HepG2 (cell line): ENCODE results near the gene EMILIN3. TPM values are rescaled to one million over a fixed set of nuclear protein-coding genes. Genes with fewer than 3 reads are reported as not detected.

Experiments used
- CBX5 ChIP-seq: sonication (generic); formaldehyde crosslinking; IDR thresholded peaks from 2 replicates; pipeline ENCODE4 v1.4.0; 2020; ENCODE audit warnings: missing genetic modification reagents, borderline replicate concordance
- GATA4 ChIP-seq: sonication (generic); IDR thresholded peaks from 2 replicates; pipeline ENCODE4 v1.6.1; 2016; ENCODE audit warnings: antibody characterized with exemption, low read depth, borderline replicate concordance
- MEF2D ChIP-seq: sonication (generic); formaldehyde crosslinking; IDR thresholded peaks from 2 replicates; pipeline ENCODE4 v1.5.1; 2020; ENCODE audit warnings: mild to moderate bottlenecking, missing genetic modification reagents
- POGZ ChIP-seq: sonication (generic); formaldehyde crosslinking; IDR thresholded peaks from 2 replicates; pipeline ENCODE4 v1.4.0; 2020; ENCODE audit warnings: mild to moderate bottlenecking, missing genetic modification reagents
- TBX2 ChIP-seq: sonication (generic); formaldehyde crosslinking; IDR thresholded peaks from 2 replicates; pipeline ENCODE4 v1.5.0; 2020; ENCODE audit warnings: missing genetic modification reagents, mild to moderate bottlenecking, borderline replicate concordance
- ZNF335 ChIP-seq: sonication (generic); formaldehyde crosslinking; IDR thresholded peaks from 2 replicates; pipeline ENCODE4 v1.4.0; 2020; ENCODE audit warnings: missing genetic modification reagents
- ZNF33B ChIP-seq: sonication (generic); formaldehyde crosslinking; IDR thresholded peaks from 2 replicates; pipeline ENCODE4 v1.5.1; 2020; ENCODE audit warnings: mild to moderate bottlenecking, missing genetic modification reagents
- ZNF44 ChIP-seq: sonication (generic); formaldehyde crosslinking; IDR thresholded peaks from 2 replicates; pipeline ENCODE4 v1.5.1; 2020; ENCODE audit warnings: mild to moderate bottlenecking, missing genetic modification reagents
- ZNF7 ChIP-seq: IDR thresholded peaks from 2 replicates; pipeline ENCODE4 v1.6.1; 2016; ENCODE audit warnings: missing biosample characterization, missing genetic modification reagents
- ZSCAN12 ChIP-seq: sonication (generic); formaldehyde crosslinking; IDR thresholded peaks from 2 replicates; pipeline ENCODE4 v1.9.0; 2021; ENCODE audit warnings: mild to moderate bottlenecking, missing genetic modification reagents
- polyA plus RNA-seq, 8 experiments: library from polyadenylated mRNA; depleted of rRNA in 3 of 8; stranded (reverse) in 7 of 8; unstranded in 1 of 8; fragments of >200 nt; fragmentation: Illumina TruSeq in 4 of 8; extraction: Trizol in 4 of 8; gene quantifications; 2 replicates each; pipeline versions ENCODE4 v1.2.1 to v1.2.3, GENCODE V29; 2011 to 2016; ENCODE audit warnings: low read depth in 4 of 8, missing spikeins in 1 of 8, mixed read lengths in 1 of 8; ENCODE audit not compliant: insufficient read depth in 1 of 8
- total RNA-seq, 5 experiments: library from RNA; depleted of rRNA; stranded (reverse); fragments of >200 nt; fragmentation: Illumina TruSeq; extraction: Trizol; gene quantifications; 2 replicates each; pipeline ENCODE4 v1.2.3, GENCODE V29; 2016; ENCODE audit warnings: low read depth in 1 of 5
- TF ChIP-seq, protein P1 (sequence below): sonication (generic); formaldehyde crosslinking; IDR thresholded peaks from 2 replicates; pipeline ENCODE4; 2020; ENCODE audit warnings: missing genetic modification reagents, mild to moderate bottlenecking, borderline replicate concordance
- TF ChIP-seq, protein P2 (sequence below): sonication (generic); formaldehyde crosslinking; conservative IDR thresholded peaks from 2 replicates; pipeline ENCODE4 v1.5.0; 2020; ENCODE audit warnings: missing genetic modification reagents
- TF ChIP-seq, protein P3 (sequence below): sonication (generic); formaldehyde crosslinking; IDR thresholded peaks from 2 replicates; pipeline ENCODE4 v1.4.0; 2020; ENCODE audit warnings: missing genetic modification reagents
- TF ChIP-seq, protein P4 (sequence below): IDR thresholded peaks from 2 replicates; pipeline ENCODE4 v1.4.0; 2020; ENCODE audit warnings: mild to moderate bottlenecking, missing genetic modification reagents
- TF ChIP-seq, protein P5 (sequence below): sonication (generic); formaldehyde crosslinking; IDR thresholded peaks from 2 replicates; pipeline ENCODE4 v1.8.1; 2023; ENCODE audit warnings: missing genetic modification reagents, mild to moderate bottlenecking, borderline replicate concordance

EMILIN3 gene
- total and polyA plus RNA-seq, 2 of the 13 experiments (the other 11 are each of a cell fraction or from before 2014, with no cell fraction given) = 0.25 to 0.29 TPM

DNA sequence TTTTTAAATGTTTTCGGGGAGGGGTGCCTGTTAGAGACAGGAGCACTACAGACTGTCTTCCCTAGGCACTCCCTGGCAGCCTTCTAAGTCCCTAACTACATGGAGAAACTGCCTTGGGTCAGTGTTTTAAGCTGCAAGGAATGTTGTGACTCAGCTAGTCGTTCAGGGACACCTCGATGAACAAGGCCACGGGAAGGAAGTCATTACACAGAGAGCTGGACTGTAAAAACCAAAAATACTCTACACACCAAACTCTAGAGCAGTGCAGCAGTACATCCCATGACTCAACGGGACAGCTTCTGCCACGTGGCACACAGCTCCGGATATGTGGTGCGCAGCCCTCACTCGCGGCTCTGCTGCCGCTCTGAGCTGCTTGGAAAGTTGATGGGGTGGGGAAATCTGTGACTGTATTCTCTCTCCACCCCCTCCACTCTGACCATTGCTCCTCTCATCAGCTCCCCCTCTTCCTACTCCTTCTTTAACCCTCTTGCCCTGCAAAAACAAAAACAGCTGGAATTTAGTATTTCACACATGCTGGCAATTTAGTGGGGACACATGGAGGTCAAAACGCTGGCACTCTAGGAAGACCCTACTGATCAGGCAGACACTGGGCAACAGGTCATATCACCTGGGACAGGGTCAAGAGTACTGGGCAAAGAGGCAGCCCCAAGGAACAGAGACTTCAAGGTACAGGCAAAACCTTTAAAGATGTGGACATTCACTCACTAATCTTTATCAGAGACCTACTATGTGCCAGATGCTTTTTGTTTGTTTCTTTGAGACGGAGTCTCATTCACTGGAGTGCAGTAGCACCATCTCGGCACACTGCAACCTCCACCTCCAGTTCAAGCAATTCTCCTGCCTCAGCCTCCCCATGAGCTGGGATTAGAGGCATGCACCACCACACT is 36.9 kb downstream of the EMILIN3 start (continued):
- TF ChIP-seq TBX2 (peak; percentile 50; the same call in 1 of the 2 replicates), GATA4 (0 out of 2 replicates have a peak, but pooled peaks have one; percentile 21), MEF2D (CRISPR knock-in tag) (0 out of 2 replicates have a peak, but pooled peaks have one; percentile 50), ZNF7 (CRISPR knock-in tag) (0 out of 2 replicates have a peak, but pooled peaks have one; percentile 16), ZSCAN12 (CRISPR knock-in tag) (peak; percentile 55; the same call in 1 of the 2 replicates), ZNF335 (CRISPR knock-in tag) (0 out of 2 replicates have a peak, but pooled peaks have one; percentile 43), POGZ (CRISPR knock-in tag) (0 out of 2 replicates have a peak, but pooled peaks have one; percentile 24), ZNF33B (CRISPR knock-in tag) (0 out of 2 replicates have a peak, but pooled peaks have one; percentile 77), CBX5 (peak; percentile 63; the same call in 1 of the 2 replicates), ZNF44 (CRISPR knock-in tag) (0 out of 2 replicates have a peak, but pooled peaks have one; percentile 25)
- TF ChIP-seq, protein P1, sequence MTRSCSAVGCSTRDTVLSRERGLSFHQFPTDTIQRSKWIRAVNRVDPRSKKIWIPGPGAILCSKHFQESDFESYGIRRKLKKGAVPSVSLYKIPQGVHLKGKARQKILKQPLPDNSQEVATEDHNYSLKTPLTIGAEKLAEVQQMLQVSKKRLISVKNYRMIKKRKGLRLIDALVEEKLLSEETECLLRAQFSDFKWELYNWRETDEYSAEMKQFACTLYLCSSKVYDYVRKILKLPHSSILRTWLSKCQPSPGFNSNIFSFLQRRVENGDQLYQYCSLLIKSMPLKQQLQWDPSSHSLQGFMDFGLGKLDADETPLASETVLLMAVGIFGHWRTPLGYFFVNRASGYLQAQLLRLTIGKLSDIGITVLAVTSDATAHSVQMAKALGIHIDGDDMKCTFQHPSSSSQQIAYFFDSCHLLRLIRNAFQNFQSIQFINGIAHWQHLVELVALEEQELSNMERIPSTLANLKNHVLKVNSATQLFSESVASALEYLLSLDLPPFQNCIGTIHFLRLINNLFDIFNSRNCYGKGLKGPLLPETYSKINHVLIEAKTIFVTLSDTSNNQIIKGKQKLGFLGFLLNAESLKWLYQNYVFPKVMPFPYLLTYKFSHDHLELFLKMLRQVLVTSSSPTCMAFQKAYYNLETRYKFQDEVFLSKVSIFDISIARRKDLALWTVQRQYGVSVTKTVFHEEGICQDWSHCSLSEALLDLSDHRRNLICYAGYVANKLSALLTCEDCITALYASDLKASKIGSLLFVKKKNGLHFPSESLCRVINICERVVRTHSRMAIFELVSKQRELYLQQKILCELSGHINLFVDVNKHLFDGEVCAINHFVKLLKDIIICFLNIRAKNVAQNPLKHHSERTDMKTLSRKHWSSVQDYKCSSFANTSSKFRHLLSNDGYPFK (CRISPR knock-in tag) = peak; percentile 78; the same call in 1 of the 2 replicates
- TF ChIP-seq, protein P2, sequence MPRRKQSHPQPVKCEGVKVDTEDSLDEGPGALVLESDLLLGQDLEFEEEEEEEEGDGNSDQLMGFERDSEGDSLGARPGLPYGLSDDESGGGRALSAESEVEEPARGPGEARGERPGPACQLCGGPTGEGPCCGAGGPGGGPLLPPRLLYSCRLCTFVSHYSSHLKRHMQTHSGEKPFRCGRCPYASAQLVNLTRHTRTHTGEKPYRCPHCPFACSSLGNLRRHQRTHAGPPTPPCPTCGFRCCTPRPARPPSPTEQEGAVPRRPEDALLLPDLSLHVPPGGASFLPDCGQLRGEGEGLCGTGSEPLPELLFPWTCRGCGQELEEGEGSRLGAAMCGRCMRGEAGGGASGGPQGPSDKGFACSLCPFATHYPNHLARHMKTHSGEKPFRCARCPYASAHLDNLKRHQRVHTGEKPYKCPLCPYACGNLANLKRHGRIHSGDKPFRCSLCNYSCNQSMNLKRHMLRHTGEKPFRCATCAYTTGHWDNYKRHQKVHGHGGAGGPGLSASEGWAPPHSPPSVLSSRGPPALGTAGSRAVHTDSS (CRISPR knock-in tag) = 0 out of 2 replicates have a peak, but pooled peaks have one; percentile 60
- TF ChIP-seq, protein P3, sequence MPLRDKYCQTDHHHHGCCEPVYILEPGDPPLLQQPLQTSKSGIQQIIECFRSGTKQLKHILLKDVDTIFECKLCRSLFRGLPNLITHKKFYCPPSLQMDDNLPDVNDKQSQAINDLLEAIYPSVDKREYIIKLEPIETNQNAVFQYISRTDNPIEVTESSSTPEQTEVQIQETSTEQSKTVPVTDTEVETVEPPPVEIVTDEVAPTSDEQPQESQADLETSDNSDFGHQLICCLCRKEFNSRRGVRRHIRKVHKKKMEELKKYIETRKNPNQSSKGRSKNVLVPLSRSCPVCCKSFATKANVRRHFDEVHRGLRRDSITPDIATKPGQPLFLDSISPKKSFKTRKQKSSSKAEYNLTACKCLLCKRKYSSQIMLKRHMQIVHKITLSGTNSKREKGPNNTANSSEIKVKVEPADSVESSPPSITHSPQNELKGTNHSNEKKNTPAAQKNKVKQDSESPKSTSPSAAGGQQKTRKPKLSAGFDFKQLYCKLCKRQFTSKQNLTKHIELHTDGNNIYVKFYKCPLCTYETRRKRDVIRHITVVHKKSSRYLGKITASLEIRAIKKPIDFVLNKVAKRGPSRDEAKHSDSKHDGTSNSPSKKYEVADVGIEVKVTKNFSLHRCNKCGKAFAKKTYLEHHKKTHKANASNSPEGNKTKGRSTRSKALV (CRISPR knock-in tag) = 0 out of 2 replicates have a peak, but pooled peaks have one; percentile 73
- TF ChIP-seq, protein P4, sequence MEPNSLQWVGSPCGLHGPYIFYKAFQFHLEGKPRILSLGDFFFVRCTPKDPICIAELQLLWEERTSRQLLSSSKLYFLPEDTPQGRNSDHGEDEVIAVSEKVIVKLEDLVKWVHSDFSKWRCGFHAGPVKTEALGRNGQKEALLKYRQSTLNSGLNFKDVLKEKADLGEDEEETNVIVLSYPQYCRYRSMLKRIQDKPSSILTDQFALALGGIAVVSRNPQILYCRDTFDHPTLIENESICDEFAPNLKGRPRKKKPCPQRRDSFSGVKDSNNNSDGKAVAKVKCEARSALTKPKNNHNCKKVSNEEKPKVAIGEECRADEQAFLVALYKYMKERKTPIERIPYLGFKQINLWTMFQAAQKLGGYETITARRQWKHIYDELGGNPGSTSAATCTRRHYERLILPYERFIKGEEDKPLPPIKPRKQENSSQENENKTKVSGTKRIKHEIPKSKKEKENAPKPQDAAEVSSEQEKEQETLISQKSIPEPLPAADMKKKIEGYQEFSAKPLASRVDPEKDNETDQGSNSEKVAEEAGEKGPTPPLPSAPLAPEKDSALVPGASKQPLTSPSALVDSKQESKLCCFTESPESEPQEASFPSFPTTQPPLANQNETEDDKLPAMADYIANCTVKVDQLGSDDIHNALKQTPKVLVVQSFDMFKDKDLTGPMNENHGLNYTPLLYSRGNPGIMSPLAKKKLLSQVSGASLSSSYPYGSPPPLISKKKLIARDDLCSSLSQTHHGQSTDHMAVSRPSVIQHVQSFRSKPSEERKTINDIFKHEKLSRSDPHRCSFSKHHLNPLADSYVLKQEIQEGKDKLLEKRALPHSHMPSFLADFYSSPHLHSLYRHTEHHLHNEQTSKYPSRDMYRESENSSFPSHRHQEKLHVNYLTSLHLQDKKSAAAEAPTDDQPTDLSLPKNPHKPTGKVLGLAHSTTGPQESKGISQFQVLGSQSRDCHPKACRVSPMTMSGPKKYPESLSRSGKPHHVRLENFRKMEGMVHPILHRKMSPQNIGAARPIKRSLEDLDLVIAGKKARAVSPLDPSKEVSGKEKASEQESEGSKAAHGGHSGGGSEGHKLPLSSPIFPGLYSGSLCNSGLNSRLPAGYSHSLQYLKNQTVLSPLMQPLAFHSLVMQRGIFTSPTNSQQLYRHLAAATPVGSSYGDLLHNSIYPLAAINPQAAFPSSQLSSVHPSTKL = peak; percentile 68
- TF ChIP-seq, protein P5, sequence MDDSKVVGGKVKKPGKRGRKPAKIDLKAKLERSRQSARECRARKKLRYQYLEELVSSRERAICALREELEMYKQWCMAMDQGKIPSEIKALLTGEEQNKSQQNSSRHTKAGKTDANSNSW = peak; percentile 69; the same call in 1 of the 2 replicates
